HL-60 (cell line): ENCODE data around the gene OR6S1.

ENCODE experiments used
- DNase-seq, 2 experiments: peaks; one replicate each; pipeline ENCODE4 v3.0.0-alpha.2; 2010 to 2020; ENCODE audit warnings: low read depth in 1 of 2, low spot score in 1 of 2
- H3K27ac ChIP-seq: fragments of 250-450 bp; sonication (Bioruptor Pico); replicated peaks from 2 replicates; pipeline ENCODE4 v1.5.1; 2020; ENCODE audit warnings: mild to moderate bottlenecking, moderate library complexity
- H3K27me3 ChIP-seq: fragments of 250-450 bp; sonication (Bioruptor Pico); 2 replicates; pipeline ENCODE4 v1.5.1; 2021; ENCODE audit warnings: mild to moderate bottlenecking, moderate library complexity; ENCODE audit not compliant: insufficient read depth, poor library complexity, severe bottlenecking
- H3K4me3 ChIP-seq: replicated peaks from 2 replicates; pipeline ENCODE4 v1.5.1; 2011; ENCODE audit warnings: mild to moderate bottlenecking, control low read depth, low read length; ENCODE audit not compliant: insufficient read depth
- GABPA ChIP-seq: IDR thresholded peaks from 2 replicates; pipeline ENCODE4 v1.6.1; 2012; ENCODE audit warnings: low read depth
- POLR2AphosphoS5 ChIP-seq: IDR thresholded peaks from 2 replicates; pipeline ENCODE4 v1.6.1; 2012; ENCODE audit warnings: low read depth
- SPI1 ChIP-seq: IDR thresholded peaks from 2 replicates; pipeline ENCODE4 v1.6.1; 2012; ENCODE audit warnings: low read depth, mild to moderate bottlenecking, borderline replicate concordance
- TF ChIP-seq, protein P1 (sequence below): IDR thresholded peaks from 2 replicates; pipeline ENCODE4 v1.6.1; 2012; ENCODE audit warnings: low read depth; ENCODE audit not compliant: insufficient replicate concordance
- TF ChIP-seq, protein P2 (sequence below): IDR thresholded peaks from one replicate; pipeline ENCODE4 v1.5.1; 2011; ENCODE audit warnings: low read length, control low read depth, inconsistent platforms; ENCODE audit not compliant: insufficient read depth

Gene OR6S1

DNA sequence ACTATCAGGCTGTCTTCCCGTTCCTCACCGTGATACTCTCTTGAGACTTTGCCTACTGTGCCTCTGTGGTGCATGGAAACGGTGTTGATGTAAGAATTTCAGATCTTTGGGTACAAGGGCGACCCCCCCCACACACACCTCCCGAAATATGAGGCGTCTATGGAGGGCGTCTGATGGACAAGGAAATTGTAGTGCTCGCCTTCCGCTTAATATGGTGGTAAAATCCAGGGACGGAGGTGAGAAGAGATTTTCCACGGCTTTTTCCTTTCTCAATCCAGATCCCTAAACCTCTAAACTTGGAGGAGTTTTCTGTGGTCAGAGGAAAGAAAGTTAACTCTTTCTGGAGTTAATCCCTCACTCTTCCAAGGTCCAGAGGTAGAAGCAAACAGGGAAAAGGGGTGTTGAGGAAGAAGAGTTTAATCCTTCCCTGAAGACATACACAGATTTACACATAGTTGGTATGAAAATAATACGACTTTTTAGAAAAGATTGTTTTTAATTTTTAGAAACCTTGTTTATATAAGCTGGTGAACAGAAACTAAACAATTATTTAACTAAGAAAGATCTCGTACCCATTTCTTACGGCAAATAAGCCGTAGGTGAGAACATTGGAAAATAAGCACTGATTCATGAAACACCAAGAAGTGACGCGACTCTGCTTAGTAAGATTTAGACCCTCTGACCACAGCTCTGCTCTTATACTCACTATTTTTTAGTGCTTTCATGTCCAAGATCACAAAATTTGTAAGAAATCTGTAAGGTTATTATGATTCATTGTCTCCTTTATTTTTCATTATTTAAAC, 27.3 kb downstream of the OR6S1 start:
- TF ChIP-seq, protein P1, sequence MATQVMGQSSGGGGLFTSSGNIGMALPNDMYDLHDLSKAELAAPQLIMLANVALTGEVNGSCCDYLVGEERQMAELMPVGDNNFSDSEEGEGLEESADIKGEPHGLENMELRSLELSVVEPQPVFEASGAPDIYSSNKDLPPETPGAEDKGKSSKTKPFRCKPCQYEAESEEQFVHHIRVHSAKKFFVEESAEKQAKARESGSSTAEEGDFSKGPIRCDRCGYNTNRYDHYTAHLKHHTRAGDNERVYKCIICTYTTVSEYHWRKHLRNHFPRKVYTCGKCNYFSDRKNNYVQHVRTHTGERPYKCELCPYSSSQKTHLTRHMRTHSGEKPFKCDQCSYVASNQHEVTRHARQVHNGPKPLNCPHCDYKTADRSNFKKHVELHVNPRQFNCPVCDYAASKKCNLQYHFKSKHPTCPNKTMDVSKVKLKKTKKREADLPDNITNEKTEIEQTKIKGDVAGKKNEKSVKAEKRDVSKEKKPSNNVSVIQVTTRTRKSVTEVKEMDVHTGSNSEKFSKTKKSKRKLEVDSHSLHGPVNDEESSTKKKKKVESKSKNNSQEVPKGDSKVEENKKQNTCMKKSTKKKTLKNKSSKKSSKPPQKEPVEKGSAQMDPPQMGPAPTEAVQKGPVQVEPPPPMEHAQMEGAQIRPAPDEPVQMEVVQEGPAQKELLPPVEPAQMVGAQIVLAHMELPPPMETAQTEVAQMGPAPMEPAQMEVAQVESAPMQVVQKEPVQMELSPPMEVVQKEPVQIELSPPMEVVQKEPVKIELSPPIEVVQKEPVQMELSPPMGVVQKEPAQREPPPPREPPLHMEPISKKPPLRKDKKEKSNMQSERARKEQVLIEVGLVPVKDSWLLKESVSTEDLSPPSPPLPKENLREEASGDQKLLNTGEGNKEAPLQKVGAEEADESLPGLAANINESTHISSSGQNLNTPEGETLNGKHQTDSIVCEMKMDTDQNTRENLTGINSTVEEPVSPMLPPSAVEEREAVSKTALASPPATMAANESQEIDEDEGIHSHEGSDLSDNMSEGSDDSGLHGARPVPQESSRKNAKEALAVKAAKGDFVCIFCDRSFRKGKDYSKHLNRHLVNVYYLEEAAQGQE, result no peak
- TF ChIP-seq GABPA (no peak), POLR2AphosphoS5 (no peak), SPI1 (no peak)
- TF ChIP-seq, protein P2, sequence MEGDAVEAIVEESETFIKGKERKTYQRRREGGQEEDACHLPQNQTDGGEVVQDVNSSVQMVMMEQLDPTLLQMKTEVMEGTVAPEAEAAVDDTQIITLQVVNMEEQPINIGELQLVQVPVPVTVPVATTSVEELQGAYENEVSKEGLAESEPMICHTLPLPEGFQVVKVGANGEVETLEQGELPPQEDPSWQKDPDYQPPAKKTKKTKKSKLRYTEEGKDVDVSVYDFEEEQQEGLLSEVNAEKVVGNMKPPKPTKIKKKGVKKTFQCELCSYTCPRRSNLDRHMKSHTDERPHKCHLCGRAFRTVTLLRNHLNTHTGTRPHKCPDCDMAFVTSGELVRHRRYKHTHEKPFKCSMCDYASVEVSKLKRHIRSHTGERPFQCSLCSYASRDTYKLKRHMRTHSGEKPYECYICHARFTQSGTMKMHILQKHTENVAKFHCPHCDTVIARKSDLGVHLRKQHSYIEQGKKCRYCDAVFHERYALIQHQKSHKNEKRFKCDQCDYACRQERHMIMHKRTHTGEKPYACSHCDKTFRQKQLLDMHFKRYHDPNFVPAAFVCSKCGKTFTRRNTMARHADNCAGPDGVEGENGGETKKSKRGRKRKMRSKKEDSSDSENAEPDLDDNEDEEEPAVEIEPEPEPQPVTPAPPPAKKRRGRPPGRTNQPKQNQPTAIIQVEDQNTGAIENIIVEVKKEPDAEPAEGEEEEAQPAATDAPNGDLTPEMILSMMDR, result no peak
- peak in 1 of 2 experiments; percentile 23 for DNase-seq
- no peak overlapping the region for H3K27ac ChIP-seq
- H3K27me3 ChIP-seq, result no peaks in the 10 kb centered on the region
- H3K4me3 ChIP-seq, result peak overlapping the region; percentile 56

DNA sequence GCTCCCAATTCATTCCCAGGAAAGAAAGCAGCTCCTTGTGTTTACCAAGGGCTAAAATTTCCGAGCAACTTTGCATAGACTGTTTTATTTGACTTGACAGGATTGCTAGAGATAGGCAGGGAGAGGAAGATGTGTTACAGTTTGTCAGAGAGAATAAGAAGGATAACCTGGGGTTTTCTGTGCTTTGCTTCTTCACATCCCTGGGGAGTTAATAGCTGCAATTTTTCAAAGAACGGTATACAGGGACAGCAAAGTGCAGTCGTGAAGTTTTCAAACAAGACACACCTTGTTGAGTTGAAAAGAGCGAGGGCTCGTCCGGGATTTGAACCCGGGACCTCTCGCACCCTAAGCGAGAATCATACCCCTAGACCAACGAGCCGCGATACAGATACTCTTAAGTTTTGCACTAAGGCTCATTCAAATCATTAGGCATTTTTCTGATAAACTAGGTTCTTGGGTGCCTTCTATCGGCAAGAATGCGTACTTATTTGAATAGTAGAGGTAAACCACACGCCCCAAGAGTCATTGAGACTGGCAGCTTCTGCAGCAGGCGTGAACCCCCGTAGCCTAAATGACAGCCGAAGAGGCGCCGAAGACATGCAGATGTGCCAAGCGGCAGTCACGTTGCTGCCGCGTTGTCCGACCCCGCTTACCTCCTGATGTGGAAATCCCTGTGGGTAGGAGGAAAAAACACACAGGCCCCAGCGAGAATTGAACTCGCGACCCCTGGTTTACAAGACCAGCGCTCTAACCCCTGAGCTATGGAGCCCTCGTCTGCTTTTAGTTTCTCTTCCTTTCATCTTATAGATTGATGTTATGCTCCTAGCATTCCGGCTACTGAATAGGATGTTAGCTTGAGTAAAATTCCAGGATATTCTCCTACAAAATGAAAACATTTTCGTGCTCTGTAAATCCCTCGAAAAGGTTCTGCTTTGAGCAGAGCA, 28.1 kb downstream of the OR6S1 start:
- Histone ChIP-seq H3K27ac (no peak overlapping the region), H3K27me3 (no peaks in the 10 kb centered on the region), H3K4me3 (peak overlapping the region; percentile 56)
- DNase-seq, result peak; percentile 92 to 93
- TF ChIP-seq SPI1, result no peak; the same call in 1 of the 2 replicates
- TF ChIP-seq, protein P2, result peak; percentile 37

DNA sequence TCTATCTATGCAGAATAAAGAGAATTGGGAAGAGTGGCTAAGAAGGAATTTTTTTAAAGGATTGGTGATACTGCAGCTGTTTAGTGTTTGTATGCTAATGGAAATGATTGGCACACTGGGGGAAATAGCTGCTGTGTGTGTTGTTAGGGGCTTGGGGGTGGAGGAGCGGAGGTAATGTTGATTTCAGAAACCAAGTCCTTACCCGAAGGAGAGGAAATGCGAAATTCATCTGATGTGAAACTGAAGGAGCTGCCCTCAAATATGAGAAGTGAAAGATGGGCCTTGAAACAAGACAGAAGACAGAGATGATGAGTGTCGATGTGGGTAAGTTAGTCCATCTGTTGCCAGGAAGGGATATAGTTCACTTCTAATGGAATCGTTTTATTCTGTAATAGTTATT, 29.1 kb downstream of the OR6S1 start:
- no peak for TF ChIP-seq GABPA
- TF ChIP-seq, protein P2, result no peak
- no peak for TF ChIP-seq POLR2AphosphoS5
- TF ChIP-seq, protein P1, result no peak
- TF ChIP-seq SPI1, result no peak
- Histone ChIP-seq H3K4me3 (no peak overlapping the region; the same call in 1 of the 2 replicates), H3K27ac (no peak overlapping the region), H3K27me3 (no peaks in the 10 kb centered on the region)
- no peak for DNase-seq
